IMR-90 (cell line): ENCODE measurements around the gene SPAAR. TPM values are rescaled to one million over a fixed set of nuclear protein-coding genes. Genes with fewer than 3 reads are reported as not detected.

ENCODE experiments used
- ATAC-seq: fragments of 200-7000 bp; cut with Tn5 transposase; 2 replicates; pipeline ENCODE4 v1.9.1; 2020; ENCODE audit warnings: low read depth, mild to moderate bottlenecking, moderate library complexity
- BruUV-seq: library from RNA; stranded (reverse); fragments of 400-500 nt; replicated peaks from 2 replicates; lab custom pipeline; 2021; lab: Mats Ljungman, UMichigan
- CTCF ChIA-PET: fragments of 300-600 bp; formaldehyde crosslinking; extraction: SDS; loops from one replicate; lab custom pipeline; 2021; ENCODE audit warnings: antibody characterized with exemption; lab: Yijun Ruan, JAX
- POLR2A ChIA-PET: fragments of 300-600 bp; sonication (Branson Sonifier 250); formaldehyde crosslinking; loops from one replicate; lab custom pipeline; 2022; ENCODE audit warnings: antibody characterized with exemption; ENCODE audit not compliant: unreplicated experiment; lab: Charles Lee
- DNase-seq: peaks from one replicate; pipeline ENCODE4 v3.0.0; 2013
- H2AFZ ChIP-seq: replicated peaks from 2 replicates; pipeline ENCODE3; 2013; ENCODE audit warnings: low read length, mild to moderate bottlenecking; ENCODE audit not compliant: poor library complexity
- H2AK5ac ChIP-seq: 2 replicates; pipeline ENCODE4 v1.6.1; 2013; ENCODE audit warnings: low read depth, low read length, inconsistent platforms
- H2AK9ac ChIP-seq: replicated peaks from 2 replicates; pipeline ENCODE3; 2013; ENCODE audit warnings: mild to moderate bottlenecking, low read depth, low read length, moderate library complexity; ENCODE audit not compliant: poor library complexity
- H2BK120ac ChIP-seq: 2 replicates; pipeline ENCODE4 v1.6.1; 2013; ENCODE audit warnings: low read depth, low read length, inconsistent platforms
- H2BK15ac ChIP-seq: 3 replicates; pipeline ENCODE4 v1.6.1; 2013; ENCODE audit warnings: low read depth, low read length, inconsistent platforms
- H2BK20ac ChIP-seq: 2 replicates; pipeline ENCODE4 v1.6.1; 2013; ENCODE audit warnings: low read depth, mild to moderate bottlenecking, inconsistent platforms, low read length, moderate library complexity
- H2BK5ac ChIP-seq: 2 replicates; pipeline ENCODE4 v1.6.1; 2013; ENCODE audit warnings: mild to moderate bottlenecking, low read depth, low read length, inconsistent platforms; ENCODE audit not compliant: poor library complexity, severe bottlenecking
- H3K14ac ChIP-seq: replicated peaks from 2 replicates; pipeline ENCODE4 v1.6.1; 2013; ENCODE audit warnings: low read depth, low read length, inconsistent platforms
- H3K18ac ChIP-seq: 2 replicates; pipeline ENCODE4 v1.6.1; 2013; ENCODE audit warnings: low read depth, low read length, control low read depth
- H3K23ac ChIP-seq: 2 replicates; pipeline ENCODE4 v1.6.1; 2013; ENCODE audit warnings: low read depth, low read length, inconsistent platforms
- H3K27ac ChIP-seq: 2 replicates; pipeline ENCODE4 v1.5.1; 2013; ENCODE audit warnings: mild to moderate bottlenecking, control low read depth, low read length; ENCODE audit not compliant: insufficient read depth
- H3K27me3 ChIP-seq: 2 replicates; pipeline ENCODE4 v1.6.1; 2013; ENCODE audit warnings: low read length; ENCODE audit not compliant: control insufficient read depth, insufficient read depth
- H3K36me3 ChIP-seq: 2 replicates; pipeline ENCODE4 v1.6.1; 2013; ENCODE audit warnings: low read length, mixed read lengths; ENCODE audit not compliant: control insufficient read depth, insufficient read depth
- H3K4ac ChIP-seq: 2 replicates; pipeline ENCODE4 v1.6.1; 2013; ENCODE audit warnings: low read depth, low read length, inconsistent platforms
- H3K4me1 ChIP-seq: 2 replicates; pipeline ENCODE4 v1.6.1; 2013; ENCODE audit warnings: low read length, mixed read lengths; ENCODE audit not compliant: control insufficient read depth, insufficient read depth
- H3K4me2 ChIP-seq: 2 replicates; pipeline ENCODE4 v1.6.1; 2013; ENCODE audit warnings: low read depth, mild to moderate bottlenecking, control low read depth, low read length, moderate library complexity
- H3K4me3 ChIP-seq: 2 replicates; pipeline ENCODE4 v1.5.1; 2013; ENCODE audit warnings: low read depth, mild to moderate bottlenecking, control low read depth, low read length, moderate library complexity; ENCODE audit not compliant: insufficient read depth
- H3K56ac ChIP-seq: 2 replicates; pipeline ENCODE4 v1.6.1; 2013; ENCODE audit warnings: low read length, inconsistent platforms; ENCODE audit not compliant: insufficient read depth; ENCODE audit errors: extremely low read depth
- H3K79me1 ChIP-seq, 2 experiments: 2 replicates each; pipeline ENCODE4 v1.6.1; 2013; ENCODE audit warnings: low read length in 2 of 2, inconsistent platforms in 1 of 2, low read depth in 1 of 2
- H3K9ac ChIP-seq: 2 replicates; pipeline ENCODE4 v1.6.1; 2013; ENCODE audit warnings: low read depth, low read length, control low read depth
- H3K9me1 ChIP-seq: 2 replicates; pipeline ENCODE4 v1.6.1; 2013; ENCODE audit warnings: low read length, inconsistent platforms; ENCODE audit not compliant: insufficient read depth
- H3K9me3 ChIP-seq: 2 replicates; pipeline ENCODE4 v1.6.1; 2013; ENCODE audit warnings: low read length; ENCODE audit not compliant: control insufficient read depth, insufficient read depth
- H4K20me1 ChIP-seq: 2 replicates; pipeline ENCODE4 v1.6.1; 2013; ENCODE audit warnings: low read length, inconsistent platforms; ENCODE audit not compliant: insufficient read depth
- H4K5ac ChIP-seq: 2 replicates; pipeline ENCODE4 v1.6.1; 2013; ENCODE audit warnings: mild to moderate bottlenecking, low read depth, low read length, control low read depth
- H4K8ac ChIP-seq, 2 experiments: 2 replicates each; pipeline ENCODE4 v1.6.1; 2013; ENCODE audit warnings: low read depth in 2 of 2, low read length in 2 of 2, control low read depth in 1 of 2, inconsistent platforms in 1 of 2
- H4K91ac ChIP-seq: 2 replicates; pipeline ENCODE4 v1.6.1; 2013; ENCODE audit warnings: low read depth, low read length, inconsistent platforms; ENCODE audit not compliant: insufficient read depth
- BHLHE40 ChIP-seq: fragments of 150-350 bp; IDR thresholded peaks from 2 replicates; pipeline ENCODE4 v1.6.1; 2016; ENCODE audit warnings: mild to moderate bottlenecking, low read depth, low read length
- CEBPB ChIP-seq: IDR thresholded peaks from 2 replicates; pipeline ENCODE4 v1.6.1; 2012; ENCODE audit warnings: low read depth, low read length, improper control_type of control experiment
- CHD1 ChIP-seq: IDR thresholded peaks from 2 replicates; pipeline ENCODE4 v1.6.1; 2012; ENCODE audit warnings: low read depth, low read length, improper control_type of control experiment
- FOS ChIP-seq: fragments of 150-350 bp; IDR thresholded peaks from 2 replicates; pipeline ENCODE4 v1.6.1; 2016; ENCODE audit warnings: low read depth, low read length
- MAFK ChIP-seq: IDR thresholded peaks from 2 replicates; pipeline ENCODE4 v1.6.1; 2012; ENCODE audit warnings: low read depth, low read length, improper control_type of control experiment
- MAZ ChIP-seq: IDR thresholded peaks from 2 replicates; pipeline ENCODE4 v1.6.1; 2012; ENCODE audit warnings: low read depth, mild to moderate bottlenecking, low read length, improper control_type of control experiment, moderate library complexity, borderline replicate concordance
- MXI1 ChIP-seq: IDR thresholded peaks from 2 replicates; pipeline ENCODE4 v1.6.1; 2012; ENCODE audit warnings: low read depth, mild to moderate bottlenecking, low read length, moderate library complexity, borderline replicate concordance
- NFE2L2 ChIP-seq: fragments of 150-350 bp; IDR thresholded peaks from 2 replicates; pipeline ENCODE4 v1.6.1; 2016; ENCODE audit warnings: low read depth, mild to moderate bottlenecking, low read length
- POLR2A ChIP-seq: IDR thresholded peaks from 2 replicates; pipeline ENCODE4 v1.6.1; 2012; ENCODE audit warnings: mild to moderate bottlenecking, low read depth, low read length
- RAD21 ChIP-seq: IDR thresholded peaks from 2 replicates; pipeline ENCODE4 v1.6.1; 2012; ENCODE audit warnings: low read length, improper control_type of control experiment
- RCOR1 ChIP-seq: IDR thresholded peaks from 2 replicates; pipeline ENCODE4 v1.6.1; 2012; ENCODE audit warnings: mild to moderate bottlenecking, low read length, improper control_type of control experiment; ENCODE audit not compliant: insufficient replicate concordance
- RFX5 ChIP-seq: IDR thresholded peaks from 2 replicates; pipeline ENCODE4 v1.8.0; 2012; ENCODE audit warnings: low read depth, mild to moderate bottlenecking, low read length, moderate library complexity
- SMC3 ChIP-seq: fragments of 150-350 bp; IDR thresholded peaks from 2 replicates; pipeline ENCODE4 v1.6.1; 2016; ENCODE audit warnings: low read depth, mild to moderate bottlenecking, antibody characterized with exemption, low read length, moderate library complexity
- WGBS, 2 experiments: methylation state at CpG; one replicate each; pipeline versions ENCODE4 v1.1.5 to v1.1.7; 2013; ENCODE audit warnings: missing lambda C conversion rate in 2 of 2; ENCODE audit not compliant: insufficient read length in 1 of 2; ENCODE audit errors: extremely low coverage in 2 of 2; 5-methylcytosine and 5-hydroxymethylcytosine counted together
- dilution Hi-C: fragments of 300-500 bp; cut with HindIII; formaldehyde crosslinking; loops from one replicate; pipeline ENCODE4 v1.14.3; 2018; ENCODE audit warnings: low sequenced_read_pairs; ENCODE audit not compliant: unreplicated experiment
- in situ Hi-C: fragments of 300-500 bp; cut with MboI; formaldehyde crosslinking; loops from 3 replicates; pipeline ENCODE4 v1.14.3; 2019; ENCODE audit warnings: low sequenced_read_pairs, inconsistent platforms, mixed read lengths
- intact Hi-C: fragments of 100-400 bp; cut with micrococcal nuclease; formaldehyde crosslinking; loops from 2 replicates; pipeline ENCODE4 v1.10.0; 2022
- polyA plus RNA-seq, 3 experiments: library from polyadenylated mRNA; depleted of rRNA; stranded (reverse); fragments of >200 nt; gene quantifications; 2 replicates each; pipeline ENCODE4 v1.2.3, GENCODE V29; 2012; ENCODE audit warnings: low replicate concordance in 1 of 3
- total RNA-seq: library from RNA; depleted of rRNA; stranded (reverse); fragments of >200 nt; gene quantifications from 2 replicates; pipeline ENCODE4 v1.2.3, GENCODE V29; 2012
- TF ChIP-seq, protein P1 (sequence below): fragments of 150-350 bp; IDR thresholded peaks from 2 replicates; pipeline ENCODE4 v1.6.1; 2016; ENCODE audit warnings: low read depth, mild to moderate bottlenecking, low read length, moderate library complexity, borderline replicate concordance
- TF ChIP-seq, protein P2 (sequence below): fragments of 150-350 bp; IDR thresholded peaks from 2 replicates; pipeline ENCODE4 v1.6.1; 2017; ENCODE audit warnings: mild to moderate bottlenecking, antibody characterized with exemption, low read length, low read depth
- TF ChIP-seq, protein P3 (sequence below): conservative IDR thresholded peaks from 2 replicates; pipeline ENCODE4 v1.5.1; 2012; ENCODE audit warnings: mild to moderate bottlenecking, low read depth, low read length, improper control_type of control experiment

Gene SPAAR
- total and polyA plus RNA-seq, 2 of the 4 experiments (the other 2 are of a cell fraction) = 0.18 to 0.32 TPM

DNA sequence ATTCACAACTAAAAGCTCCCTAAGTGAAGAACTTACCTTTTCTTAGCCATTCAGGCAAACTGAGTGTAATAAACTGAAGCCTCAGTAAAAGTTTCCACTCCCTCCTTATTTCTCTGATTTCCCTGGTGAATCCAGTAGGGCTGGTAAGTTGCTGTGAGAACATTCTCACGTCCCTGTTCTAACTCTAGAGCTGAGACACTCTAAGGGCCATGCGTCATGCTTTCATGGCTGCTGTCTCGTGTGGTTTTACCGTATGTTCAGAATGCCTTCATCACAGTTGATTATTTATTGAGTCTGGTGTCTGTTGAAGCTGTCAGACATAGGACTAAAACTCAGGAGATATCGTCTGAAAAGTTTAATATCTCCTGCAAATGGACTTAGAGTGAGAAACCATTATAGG, 47.4 kb downstream of the SPAAR start:
- peaks cover 17% of the 10 kb centered on the region for H3K4me1 ChIP-seq
- 0 out of 2 replicates have a peak overlapping the region, but pooled peaks have one; percentile 7 for H3K23ac ChIP-seq
- peak overlapping the region; percentile 92; the same call in 1 of the 2 replicates for H2AK5ac ChIP-seq
- dilution Hi-C loops (no loop called here), in situ Hi-C loops (no loop called here), intact Hi-C loops (loop anchor here (5.0 to 10.0 kb wide), 3 partner anchors 146 to 368 kb away; no protein-coding TSS in a partner anchor)
- POLR2A ChIA-PET = no interaction called here
- H3K4ac ChIP-seq = peak overlapping the region; percentile 24; the same call in 1 of the 2 replicates
- H4K20me1 ChIP-seq = no peaks in the 10 kb centered on the region
- H2AFZ ChIP-seq = no peak overlapping the region
- ATAC-seq (no peak), DNase-seq (no peak)
- H3K27me3 ChIP-seq = no peaks in the 10 kb centered on the region
- TF ChIP-seq FOS = no peak
- no peak for TF ChIP-seq RFX5
- no peak for TF ChIP-seq POLR2A
- no peak for TF ChIP-seq MAZ
- TF ChIP-seq SMC3 = no peak
- no peak for TF ChIP-seq RCOR1
- TF ChIP-seq, protein P1, sequence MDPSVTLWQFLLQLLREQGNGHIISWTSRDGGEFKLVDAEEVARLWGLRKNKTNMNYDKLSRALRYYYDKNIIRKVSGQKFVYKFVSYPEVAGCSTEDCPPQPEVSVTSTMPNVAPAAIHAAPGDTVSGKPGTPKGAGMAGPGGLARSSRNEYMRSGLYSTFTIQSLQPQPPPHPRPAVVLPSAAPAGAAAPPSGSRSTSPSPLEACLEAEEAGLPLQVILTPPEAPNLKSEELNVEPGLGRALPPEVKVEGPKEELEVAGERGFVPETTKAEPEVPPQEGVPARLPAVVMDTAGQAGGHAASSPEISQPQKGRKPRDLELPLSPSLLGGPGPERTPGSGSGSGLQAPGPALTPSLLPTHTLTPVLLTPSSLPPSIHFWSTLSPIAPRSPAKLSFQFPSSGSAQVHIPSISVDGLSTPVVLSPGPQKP = no peak
- TF ChIP-seq CHD1 = no peak
- TF ChIP-seq MXI1 = no peak
- TF ChIP-seq NFE2L2 = no peak
- TF ChIP-seq, protein P2, sequence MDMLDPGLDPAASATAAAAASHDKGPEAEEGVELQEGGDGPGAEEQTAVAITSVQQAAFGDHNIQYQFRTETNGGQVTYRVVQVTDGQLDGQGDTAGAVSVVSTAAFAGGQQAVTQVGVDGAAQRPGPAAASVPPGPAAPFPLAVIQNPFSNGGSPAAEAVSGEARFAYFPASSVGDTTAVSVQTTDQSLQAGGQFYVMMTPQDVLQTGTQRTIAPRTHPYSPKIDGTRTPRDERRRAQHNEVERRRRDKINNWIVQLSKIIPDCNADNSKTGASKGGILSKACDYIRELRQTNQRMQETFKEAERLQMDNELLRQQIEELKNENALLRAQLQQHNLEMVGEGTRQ = no peak
- TF ChIP-seq, protein P3, sequence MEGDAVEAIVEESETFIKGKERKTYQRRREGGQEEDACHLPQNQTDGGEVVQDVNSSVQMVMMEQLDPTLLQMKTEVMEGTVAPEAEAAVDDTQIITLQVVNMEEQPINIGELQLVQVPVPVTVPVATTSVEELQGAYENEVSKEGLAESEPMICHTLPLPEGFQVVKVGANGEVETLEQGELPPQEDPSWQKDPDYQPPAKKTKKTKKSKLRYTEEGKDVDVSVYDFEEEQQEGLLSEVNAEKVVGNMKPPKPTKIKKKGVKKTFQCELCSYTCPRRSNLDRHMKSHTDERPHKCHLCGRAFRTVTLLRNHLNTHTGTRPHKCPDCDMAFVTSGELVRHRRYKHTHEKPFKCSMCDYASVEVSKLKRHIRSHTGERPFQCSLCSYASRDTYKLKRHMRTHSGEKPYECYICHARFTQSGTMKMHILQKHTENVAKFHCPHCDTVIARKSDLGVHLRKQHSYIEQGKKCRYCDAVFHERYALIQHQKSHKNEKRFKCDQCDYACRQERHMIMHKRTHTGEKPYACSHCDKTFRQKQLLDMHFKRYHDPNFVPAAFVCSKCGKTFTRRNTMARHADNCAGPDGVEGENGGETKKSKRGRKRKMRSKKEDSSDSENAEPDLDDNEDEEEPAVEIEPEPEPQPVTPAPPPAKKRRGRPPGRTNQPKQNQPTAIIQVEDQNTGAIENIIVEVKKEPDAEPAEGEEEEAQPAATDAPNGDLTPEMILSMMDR = no peak
- no peak for TF ChIP-seq BHLHE40
- TF ChIP-seq CEBPB = no peak
- TF ChIP-seq MAFK = no peak
- no peak for TF ChIP-seq RAD21
- H3K9ac ChIP-seq = no peak overlapping the region
- H2BK20ac ChIP-seq = peak overlapping the region; percentile 64; the same call in 1 of the 2 replicates
- H2BK120ac ChIP-seq = peak overlapping the region; percentile 45; the same call in 1 of the 2 replicates
- 90% methylated on average over 2 of the region's 5 CpGs; no CpG with 5 or more reads in 1 of the 2 experiments for WGBS, 2 experiments
- no peak overlapping the region for H3K27ac ChIP-seq
- peak overlapping the region; percentile 46; the same call in 1 of the 2 replicates for H3K18ac ChIP-seq
- H3K9me3 ChIP-seq = no peaks in the 10 kb centered on the region
- CTCF ChIA-PET = interaction anchor here (0.6 to 1.6 kb wide), 4 partner anchors 10 to 187 kb away, joined by 3 to 11 read pairs (median 4); no protein-coding TSS in a partner anchor
- BruUV-seq = no TSS peak
- H2BK5ac ChIP-seq = no peak overlapping the region
- peak overlapping the region; percentile 26 for H4K91ac ChIP-seq
- H2BK15ac ChIP-seq = peak overlapping the region; percentile 77; the same call in 1 of the 3 replicates
- H3K56ac ChIP-seq = no peak overlapping the region
- peaks cover 12% of the 10 kb centered on the region for H3K9me1 ChIP-seq
- H3K36me3 ChIP-seq = no peaks in the 10 kb centered on the region
- peak overlapping the region; percentile 48 for H3K14ac ChIP-seq
- H4K5ac ChIP-seq = no peak overlapping the region
- no peak overlapping the region for H3K4me3 ChIP-seq
- no peaks in the 10 kb centered on the region; a peak in 1 of 4 replicates for H3K79me1 ChIP-seq
- H3K4me2 ChIP-seq = no peak overlapping the region
- no peak overlapping the region for H2AK9ac ChIP-seq
- no peak overlapping the region; a peak in 1 of 4 replicates for H4K8ac ChIP-seq
